HG03108 (cell line): ENCODE data around the gene COG5.
"Not testable (repeated sequence)": the region's sequence is repeated elsewhere in the genome, so short reads cannot be mapped to it uniquely, and the experiment has no call there.

Source experiments
- ATAC-seq: cut with Tn5 transposase; IDR thresholded peaks from one replicate; pipeline ENCODE4 v1.9.1; 2021; ENCODE audit warnings: moderate library complexity; ENCODE audit not compliant: unreplicated experiment

Gene COG5

GRCh38 chr7:107286751-107287621, 276.7 kb downstream of the COG5 start:
- ATAC-seq: no peak

GRCh38 chr7:107284911-107285479, 278.7 kb downstream of the COG5 start:
- no peak for ATAC-seq

- no peak for ATAC-seq
These were observed 286.4 kb downstream of the COG5 start for GRCh38 chr7:107277331-107277730.

GRCh38 chr7:107276220-107276827, 287.4 kb downstream of the COG5 start:
- no peak for ATAC-seq

GRCh38 chr7:107274506-107274905, 289.2 kb downstream of the COG5 start:
- ATAC-seq: no peak

- ATAC-seq: no peak
These were observed 293.9 kb downstream of the COG5 start for GRCh38 chr7:107269790-107270189.

GRCh38 chr7:107268594-107268993, 295.1 kb downstream of the COG5 start:
- ATAC-seq: no peak

GRCh38 chr7:107267138-107267537, 296.6 kb downstream of the COG5 start:
- ATAC-seq: no peak

GRCh38 chr7:107264723-107265122, 299.0 kb downstream of the COG5 start:
- ATAC-seq: no peak

GRCh38 chr7:107262857-107263256, 300.9 kb downstream of the COG5 start:
- ATAC-seq: no peak

- ATAC-seq: no peak
These were observed 305.0 kb downstream of the COG5 start for GRCh38 chr7:107258737-107259136.

GRCh38 chr7:107255602-107256001, 308.1 kb downstream of the COG5 start:
- ATAC-seq: no peak

GRCh38 chr7:107254398-107254985, 309.2 kb downstream of the COG5 start:
- ATAC-seq: no peak

GRCh38 chr7:107253599-107253998, 310.1 kb downstream of the COG5 start:
- no peak for ATAC-seq

GRCh38 chr7:107251963-107252362, 311.8 kb downstream of the COG5 start:
- ATAC-seq: no peak

GRCh38 chr7:107248551-107249316, 315.0 kb downstream of the COG5 start:
- no peak for ATAC-seq

GRCh38 chr7:107246836-107247235, 316.9 kb downstream of the COG5 start:
- not testable (repeated sequence) for ATAC-seq

- ATAC-seq: no peak
These were observed 319.1 kb downstream of the COG5 start for GRCh38 chr7:107244613-107245012.

GRCh38 chr7:107242267-107242666, 321.5 kb downstream of the COG5 start:
- ATAC-seq: no peak

- no peak for ATAC-seq
These were observed 326.3 kb downstream of the COG5 start for GRCh38 chr7:107237451-107237850.

- ATAC-seq: no peak
These were observed 326.9 kb downstream of the COG5 start for GRCh38 chr7:107236862-107237261.
